Keratinocyte (primary cell): ENCODE measurements around the gene SH2D3C.

Source experiments
- EZH2 ChIP-seq: IDR thresholded peaks from one replicate; pipeline ENCODE4 v1.6.1; 2012; ENCODE audit warnings: inconsistent platforms, mild to moderate bottlenecking, low read length, moderate library complexity
- TF ChIP-seq, protein P1 (sequence below), 3 experiments: IDR thresholded peaks in 1 of 3; conservative IDR thresholded peaks in 1 of 3; optimal IDR thresholded peaks in 1 of 3; 2 replicates in 2 of 3; 3 replicates in 1 of 3; pipeline versions ENCODE3 to v1.5.1; 2011; ENCODE audit warnings: low read length in 3 of 3, mild to moderate bottlenecking in 3 of 3, moderate library complexity in 2 of 3, control low read depth in 1 of 3, inconsistent platforms in 1 of 3; ENCODE audit not compliant: insufficient read depth in 2 of 3; ENCODE audit errors: extremely low read depth in 1 of 3

- TF ChIP-seq, protein P1, sequence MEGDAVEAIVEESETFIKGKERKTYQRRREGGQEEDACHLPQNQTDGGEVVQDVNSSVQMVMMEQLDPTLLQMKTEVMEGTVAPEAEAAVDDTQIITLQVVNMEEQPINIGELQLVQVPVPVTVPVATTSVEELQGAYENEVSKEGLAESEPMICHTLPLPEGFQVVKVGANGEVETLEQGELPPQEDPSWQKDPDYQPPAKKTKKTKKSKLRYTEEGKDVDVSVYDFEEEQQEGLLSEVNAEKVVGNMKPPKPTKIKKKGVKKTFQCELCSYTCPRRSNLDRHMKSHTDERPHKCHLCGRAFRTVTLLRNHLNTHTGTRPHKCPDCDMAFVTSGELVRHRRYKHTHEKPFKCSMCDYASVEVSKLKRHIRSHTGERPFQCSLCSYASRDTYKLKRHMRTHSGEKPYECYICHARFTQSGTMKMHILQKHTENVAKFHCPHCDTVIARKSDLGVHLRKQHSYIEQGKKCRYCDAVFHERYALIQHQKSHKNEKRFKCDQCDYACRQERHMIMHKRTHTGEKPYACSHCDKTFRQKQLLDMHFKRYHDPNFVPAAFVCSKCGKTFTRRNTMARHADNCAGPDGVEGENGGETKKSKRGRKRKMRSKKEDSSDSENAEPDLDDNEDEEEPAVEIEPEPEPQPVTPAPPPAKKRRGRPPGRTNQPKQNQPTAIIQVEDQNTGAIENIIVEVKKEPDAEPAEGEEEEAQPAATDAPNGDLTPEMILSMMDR (optimal IDR thresholded peaks at IDR 0.05 in 1 of 3, IDR thresholded peaks at IDR 0.05 in 1 of 3, conservative IDR thresholded peaks at IDR 0.05 in 1 of 3; ENCODE audit: extremely low read depth in 1 of 3, insufficient read depth in 2 of 3, low read length in 3 of 3) = no peak
- no peak for TF ChIP-seq EZH2
Measured at GRCh38 chr9:127700140-127700539, 78.3 kb downstream of the SH2D3C start.
